ENCODE data around the gene FAM76A. TPM values are rescaled to one million over a fixed set of nuclear protein-coding genes. Genes with fewer than 3 reads are reported as not detected.

Gene FAM76A
- total and polyA plus RNA-seq, 2 donors (not counting 1 experiment from before 2014, with no cell fraction given), result 13.5 to 17.5 TPM

- H3K4me3 ChIP-seq (replicated peaks in 1 of 4; ENCODE audit: control extremely low read depth in 1 of 4, insufficient read depth in 1 of 4, low read depth in 3 of 4, low read length in 4 of 4), result no peak overlapping the region
- H3K79me2 ChIP-seq (ENCODE audit: control insufficient read depth, insufficient read depth, low read length), result no peaks in the 10 kb centered on the region
- DNase-seq (ENCODE audit: low read depth in 2 of 2), result no peak
- H3K4me1 ChIP-seq (ENCODE audit: control insufficient read depth, extremely low read depth, insufficient read depth, low read length), result no peaks in the 10 kb centered on the region
- H2AFZ ChIP-seq (ENCODE audit: low read length), result no peak overlapping the region
- H3K9ac ChIP-seq (ENCODE audit: insufficient read depth, low read length), result no peak overlapping the region
- TF ChIP-seq CTCF (conservative IDR thresholded peaks at IDR 0.05 in 1 of 2, IDR thresholded peaks at IDR 0.05 in 1 of 2; ENCODE audit: low read depth in 1 of 2, low read length in 2 of 2) (no peak), EZH2 (IDR thresholded peaks at IDR 0.05; ENCODE audit: low read length, missing control alignments) (no peak)
- H3K27ac ChIP-seq (ENCODE audit: insufficient read depth, low read length), result no peak overlapping the region
- H3K27me3 ChIP-seq (ENCODE audit: control insufficient read depth, insufficient read depth, low read length), result no peaks in the 10 kb centered on the region
- no peaks in the 10 kb centered on the region for H3K9me3 ChIP-seq (ENCODE audit: control insufficient read depth, insufficient read depth, low read depth, low read length)
- H4K20me1 ChIP-seq (ENCODE audit: control insufficient read depth, extremely low read depth, insufficient read depth, low read length), result no peaks in the 10 kb centered on the region
- no peak overlapping the region for H3K4me2 ChIP-seq (ENCODE audit: extremely low read depth, insufficient read depth, low read length)
- no peaks in the 10 kb centered on the region for H3K36me3 ChIP-seq (ENCODE audit: control insufficient read depth, insufficient read depth, low read length)
These were observed 36.3 kb downstream of the FAM76A start for GRCh38 chr1:27762033-27762432.

GRCh38 chr1:27763358-27763757 lies 37.6 kb downstream of the FAM76A start:
- no peak overlapping the region for H3K4me3 ChIP-seq (replicated peaks in 1 of 4; ENCODE audit: control extremely low read depth in 1 of 4, insufficient read depth in 1 of 4, low read depth in 3 of 4, low read length in 4 of 4)
- H3K79me2 ChIP-seq (ENCODE audit: control insufficient read depth, insufficient read depth, low read length), result no peaks in the 10 kb centered on the region
- no peak overlapping the region for H2AFZ ChIP-seq (ENCODE audit: low read length)
- no peak overlapping the region for H3K27ac ChIP-seq (ENCODE audit: insufficient read depth, low read length)
- no peak for DNase-seq (ENCODE audit: low read depth in 2 of 2)
- no peak overlapping the region for H3K9ac ChIP-seq (ENCODE audit: insufficient read depth, low read length)
- TF ChIP-seq CTCF (conservative IDR thresholded peaks at IDR 0.05 in 1 of 2, IDR thresholded peaks at IDR 0.05 in 1 of 2; ENCODE audit: low read depth in 1 of 2, low read length in 2 of 2), result no peak
- no peak for TF ChIP-seq EZH2 (IDR thresholded peaks at IDR 0.05; ENCODE audit: low read length, missing control alignments)
- no peaks in the 10 kb centered on the region for H3K36me3 ChIP-seq (ENCODE audit: control insufficient read depth, insufficient read depth, low read length)
- H4K20me1 ChIP-seq (ENCODE audit: control insufficient read depth, extremely low read depth, insufficient read depth, low read length), result no peaks in the 10 kb centered on the region
- H3K27me3 ChIP-seq (ENCODE audit: control insufficient read depth, insufficient read depth, low read length), result no peaks in the 10 kb centered on the region
- H3K4me2 ChIP-seq (ENCODE audit: extremely low read depth, insufficient read depth, low read length), result no peak overlapping the region
- H3K4me1 ChIP-seq (ENCODE audit: control insufficient read depth, extremely low read depth, insufficient read depth, low read length), result no peaks in the 10 kb centered on the region
- H3K9me3 ChIP-seq (ENCODE audit: control insufficient read depth, insufficient read depth, low read depth, low read length), result no peaks in the 10 kb centered on the region

GRCh38 chr1:27770293-27770830 lies 44.6 kb downstream of the FAM76A start:
- H3K27ac ChIP-seq (ENCODE audit: insufficient read depth, low read length), result no peak overlapping the region

More at GRCh38 chr1:27770293-27770830, 44.6 kb downstream of the FAM76A start:
- no peaks in the 10 kb centered on the region for H3K9me3 ChIP-seq (ENCODE audit: control insufficient read depth, insufficient read depth, low read depth, low read length)
- H3K9ac ChIP-seq (ENCODE audit: insufficient read depth, low read length), result no peak overlapping the region
- H3K4me3 ChIP-seq (replicated peaks in 1 of 4; ENCODE audit: control extremely low read depth in 1 of 4, insufficient read depth in 1 of 4, low read depth in 3 of 4, low read length in 4 of 4), result no peak overlapping the region
- DNase-seq (ENCODE audit: low read depth in 2 of 2), result no peak
- no peak overlapping the region for H2AFZ ChIP-seq (ENCODE audit: low read length)
- TF ChIP-seq EZH2 (IDR thresholded peaks at IDR 0.05; ENCODE audit: low read length, missing control alignments), result no peak
- peaks cover 22% of the 10 kb centered on the region for H3K79me2 ChIP-seq (ENCODE audit: control insufficient read depth, insufficient read depth, low read length)
- H3K4me1 ChIP-seq (ENCODE audit: control insufficient read depth, extremely low read depth, insufficient read depth, low read length), result no peaks in the 10 kb centered on the region
- no peaks in the 10 kb centered on the region for H4K20me1 ChIP-seq (ENCODE audit: control insufficient read depth, extremely low read depth, insufficient read depth, low read length)
- no peaks in the 10 kb centered on the region for H3K27me3 ChIP-seq (ENCODE audit: control insufficient read depth, insufficient read depth, low read length)
- no peaks in the 10 kb centered on the region for H3K36me3 ChIP-seq (ENCODE audit: control insufficient read depth, insufficient read depth, low read length)
- no peak overlapping the region for H3K4me2 ChIP-seq (ENCODE audit: extremely low read depth, insufficient read depth, low read length)
